IMR-90 (cell line): ENCODE results near the gene NHP2.

Experiments
- CEBPB ChIP-seq: IDR thresholded peaks from 2 replicates; pipeline ENCODE4 v1.6.1; 2012; ENCODE audit warnings: low read depth, low read length, improper control_type of control experiment
- FOS ChIP-seq: fragments of 150-350 bp; IDR thresholded peaks from 2 replicates; pipeline ENCODE4 v1.6.1; 2016; ENCODE audit warnings: low read depth, low read length
- MAFK ChIP-seq: IDR thresholded peaks from 2 replicates; pipeline ENCODE4 v1.6.1; 2012; ENCODE audit warnings: low read depth, low read length, improper control_type of control experiment
- MXI1 ChIP-seq: IDR thresholded peaks from 2 replicates; pipeline ENCODE4 v1.6.1; 2012; ENCODE audit warnings: low read depth, mild to moderate bottlenecking, low read length, moderate library complexity, borderline replicate concordance
- NFE2L2 ChIP-seq: fragments of 150-350 bp; IDR thresholded peaks from 2 replicates; pipeline ENCODE4 v1.6.1; 2016; ENCODE audit warnings: low read depth, mild to moderate bottlenecking, low read length
- POLR2A ChIP-seq: IDR thresholded peaks from 2 replicates; pipeline ENCODE4 v1.6.1; 2012; ENCODE audit warnings: mild to moderate bottlenecking, low read depth, low read length
- RFX5 ChIP-seq: IDR thresholded peaks from 2 replicates; pipeline ENCODE4 v1.8.0; 2012; ENCODE audit warnings: low read depth, mild to moderate bottlenecking, low read length, moderate library complexity
- SMC3 ChIP-seq: fragments of 150-350 bp; IDR thresholded peaks from 2 replicates; pipeline ENCODE4 v1.6.1; 2016; ENCODE audit warnings: low read depth, mild to moderate bottlenecking, antibody characterized with exemption, low read length, moderate library complexity
- TF ChIP-seq, protein P1 (sequence below): conservative IDR thresholded peaks from 2 replicates; pipeline ENCODE4 v1.5.1; 2012; ENCODE audit warnings: mild to moderate bottlenecking, low read depth, low read length, improper control_type of control experiment
- TF ChIP-seq, protein P2 (sequence below): fragments of 150-350 bp; IDR thresholded peaks from 2 replicates; pipeline ENCODE4 v1.6.1; 2016; ENCODE audit warnings: low read depth, mild to moderate bottlenecking, low read length, moderate library complexity, borderline replicate concordance
- TF ChIP-seq, protein P3 (sequence below): fragments of 150-350 bp; IDR thresholded peaks from 2 replicates; pipeline ENCODE4 v1.6.1; 2017; ENCODE audit warnings: mild to moderate bottlenecking, antibody characterized with exemption, low read length, low read depth

DNA sequence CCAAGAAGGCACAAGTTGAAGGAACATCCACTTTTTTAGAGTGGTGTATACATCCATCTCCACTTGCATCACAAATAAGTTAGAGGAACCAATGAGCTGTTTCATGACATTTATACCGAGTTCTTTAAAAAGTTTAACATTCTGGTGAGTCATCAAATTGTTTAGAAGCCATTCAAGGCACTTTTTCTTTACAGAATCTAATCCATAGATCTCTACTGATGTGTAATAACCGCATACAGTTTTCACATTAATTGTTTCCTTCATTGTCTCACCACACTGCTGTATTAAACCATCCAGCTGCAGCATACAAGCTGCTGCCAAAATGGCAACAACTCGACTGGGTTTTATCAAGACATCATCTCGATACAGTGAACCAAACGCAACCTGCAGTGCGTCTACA lies 32.7 kb upstream of the NHP2 start:
- TF ChIP-seq, protein P1, sequence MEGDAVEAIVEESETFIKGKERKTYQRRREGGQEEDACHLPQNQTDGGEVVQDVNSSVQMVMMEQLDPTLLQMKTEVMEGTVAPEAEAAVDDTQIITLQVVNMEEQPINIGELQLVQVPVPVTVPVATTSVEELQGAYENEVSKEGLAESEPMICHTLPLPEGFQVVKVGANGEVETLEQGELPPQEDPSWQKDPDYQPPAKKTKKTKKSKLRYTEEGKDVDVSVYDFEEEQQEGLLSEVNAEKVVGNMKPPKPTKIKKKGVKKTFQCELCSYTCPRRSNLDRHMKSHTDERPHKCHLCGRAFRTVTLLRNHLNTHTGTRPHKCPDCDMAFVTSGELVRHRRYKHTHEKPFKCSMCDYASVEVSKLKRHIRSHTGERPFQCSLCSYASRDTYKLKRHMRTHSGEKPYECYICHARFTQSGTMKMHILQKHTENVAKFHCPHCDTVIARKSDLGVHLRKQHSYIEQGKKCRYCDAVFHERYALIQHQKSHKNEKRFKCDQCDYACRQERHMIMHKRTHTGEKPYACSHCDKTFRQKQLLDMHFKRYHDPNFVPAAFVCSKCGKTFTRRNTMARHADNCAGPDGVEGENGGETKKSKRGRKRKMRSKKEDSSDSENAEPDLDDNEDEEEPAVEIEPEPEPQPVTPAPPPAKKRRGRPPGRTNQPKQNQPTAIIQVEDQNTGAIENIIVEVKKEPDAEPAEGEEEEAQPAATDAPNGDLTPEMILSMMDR: no peak
- TF ChIP-seq POLR2A: no peak
- TF ChIP-seq RFX5: no peak
- no peak for TF ChIP-seq MXI1
- TF ChIP-seq, protein P2, sequence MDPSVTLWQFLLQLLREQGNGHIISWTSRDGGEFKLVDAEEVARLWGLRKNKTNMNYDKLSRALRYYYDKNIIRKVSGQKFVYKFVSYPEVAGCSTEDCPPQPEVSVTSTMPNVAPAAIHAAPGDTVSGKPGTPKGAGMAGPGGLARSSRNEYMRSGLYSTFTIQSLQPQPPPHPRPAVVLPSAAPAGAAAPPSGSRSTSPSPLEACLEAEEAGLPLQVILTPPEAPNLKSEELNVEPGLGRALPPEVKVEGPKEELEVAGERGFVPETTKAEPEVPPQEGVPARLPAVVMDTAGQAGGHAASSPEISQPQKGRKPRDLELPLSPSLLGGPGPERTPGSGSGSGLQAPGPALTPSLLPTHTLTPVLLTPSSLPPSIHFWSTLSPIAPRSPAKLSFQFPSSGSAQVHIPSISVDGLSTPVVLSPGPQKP: no peak
- no peak for TF ChIP-seq NFE2L2
- TF ChIP-seq, protein P3, sequence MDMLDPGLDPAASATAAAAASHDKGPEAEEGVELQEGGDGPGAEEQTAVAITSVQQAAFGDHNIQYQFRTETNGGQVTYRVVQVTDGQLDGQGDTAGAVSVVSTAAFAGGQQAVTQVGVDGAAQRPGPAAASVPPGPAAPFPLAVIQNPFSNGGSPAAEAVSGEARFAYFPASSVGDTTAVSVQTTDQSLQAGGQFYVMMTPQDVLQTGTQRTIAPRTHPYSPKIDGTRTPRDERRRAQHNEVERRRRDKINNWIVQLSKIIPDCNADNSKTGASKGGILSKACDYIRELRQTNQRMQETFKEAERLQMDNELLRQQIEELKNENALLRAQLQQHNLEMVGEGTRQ: no peak
- peak; percentile 78 for TF ChIP-seq MAFK
- no peak for TF ChIP-seq CEBPB
- TF ChIP-seq FOS: peak; percentile 40; the same call in 1 of the 2 replicates
- TF ChIP-seq SMC3: no peak
